Stomach (tissue), 4 donors: ENCODE results near the gene MED13L.

Source experiments
- CTCF ChIP-seq, 7 experiments: fragments of 450-650 bp in 4 of 7; fragments of 200-600 bp in 3 of 7; sonication (generic) in 3 of 7; IDR thresholded peaks; one replicate each; pipeline ENCODE4 v1.5.1; 2016 to 2019; ENCODE audit warnings: antibody characterized with exemption in 7 of 7, control low read depth in 2 of 7, mild to moderate bottlenecking in 1 of 7
- POLR2AphosphoS5 ChIP-seq, 3 donors: sonication (generic); formaldehyde crosslinking; IDR thresholded peaks; one replicate each; pipeline ENCODE4 v1.6.1; 2016; ENCODE audit warnings: antibody characterized with exemption in 3 of 3

- TF ChIP-seq CTCF (IDR thresholded peaks at IDR 0.05) (no peak), POLR2AphosphoS5 (IDR thresholded peaks at IDR 0.05) (no peak)
Measured at GRCh38 chr12:116282371-116283286, 5.1 kb upstream of the MED13L start.
